GM19239 (cell line): ENCODE results near the gene OR4D2.
"Not testable (repeated sequence)": the region's sequence is repeated elsewhere in the genome, so short reads cannot be mapped to it uniquely, and the experiment has no call there.

Experiments used
- DNase-seq: peaks from one replicate; pipeline ENCODE4 v3.0.0; 2011; ENCODE audit warnings: low spot score; ENCODE audit not compliant: insufficient read length
- FAIRE-seq: peaks from 2 replicates; lab custom pipeline; 2011; peaks lifted over from hg19 to GRCh38; lab: Jason Lieb, UNC

The OR4D2 gene

GRCh38 chr17:58166682-58167081 is at the start of gene OR4D2:
Gene OR4D2 (plus strand): TSS chr17:58166982. CDS start chr17:58169656, 2,674 bp downstream.
- FAIRE-seq: no peak

GRCh38 chr17:58117382-58117781 is 49.4 kb upstream of the OR4D2 start:
- no peak for DNase-seq
- no peak for FAIRE-seq

More at GRCh38 chr17:58166682-58167081, at the start of gene OR4D2:
- no peak for DNase-seq

GRCh38 chr17:58119491-58119890 is 47.3 kb upstream of the OR4D2 start:
- FAIRE-seq: no peak
- no peak for DNase-seq

- DNase-seq (peak; percentile 16), FAIRE-seq (no peak)
These were observed 46.5 kb upstream of the OR4D2 start for GRCh38 chr17:58120195-58120822.

GRCh38 chr17:58121925-58122324 is 44.9 kb upstream of the OR4D2 start:
- no peak for FAIRE-seq
- no peak for DNase-seq

GRCh38 chr17:58127846-58128245 is 38.9 kb upstream of the OR4D2 start:
- FAIRE-seq (no peak), DNase-seq (no peak)

- DNase-seq, FAIRE-seq: not testable (repeated sequence)
These were observed 34.1 kb upstream of the OR4D2 start for GRCh38 chr17:58132697-58133096.

- DNase-seq (no peak), FAIRE-seq (no peak)
These were observed 30.0 kb upstream of the OR4D2 start for GRCh38 chr17:58136669-58137279.

- no peak for FAIRE-seq
These were observed 25.3 kb upstream of the OR4D2 start for GRCh38 chr17:58141505-58141904.

GRCh38 chr17:58143335-58143734 is 23.4 kb upstream of the OR4D2 start:
- not testable (repeated sequence) for DNase-seq

More at GRCh38 chr17:58141505-58141904, 25.3 kb upstream of the OR4D2 start:
- DNase-seq: no peak

GRCh38 chr17:58144801-58145200 is 22.0 kb upstream of the OR4D2 start:
- no peak for FAIRE-seq

More at GRCh38 chr17:58143335-58143734, 23.4 kb upstream of the OR4D2 start:
- FAIRE-seq: not testable (repeated sequence)

GRCh38 chr17:58147930-58148434 is 18.8 kb upstream of the OR4D2 start, which contains the start of gene OR4D1:
Gene OR4D1 (plus strand): TSS chr17:58148384. CDS start chr17:58155154, 6,770 bp downstream.
- no peak for DNase-seq
- no peak for FAIRE-seq

More at GRCh38 chr17:58144801-58145200, 22.0 kb upstream of the OR4D2 start:
- no peak for DNase-seq

- FAIRE-seq (no peak), DNase-seq (no peak)
These were observed 18.2 kb upstream of the OR4D2 start for GRCh38 chr17:58148609-58149008.

- FAIRE-seq (no peak), DNase-seq (no peak)
These were observed 16.4 kb upstream of the OR4D2 start for GRCh38 chr17:58150394-58150793.

- DNase-seq (no peak), FAIRE-seq (no peak)
These were observed 13.7 kb upstream of the OR4D2 start for GRCh38 chr17:58153046-58153445.

- FAIRE-seq (no peak), DNase-seq (no peak)
These were observed 13.1 kb upstream of the OR4D2 start for GRCh38 chr17:58153671-58154070.

GRCh38 chr17:58156839-58157803 is 9.7 kb upstream of the OR4D2 start:
- DNase-seq: no peak
- no peak for FAIRE-seq

- DNase-seq (no peak), FAIRE-seq (no peak)
These were observed 8.6 kb upstream of the OR4D2 start for GRCh38 chr17:58158181-58158580.

GRCh38 chr17:58161566-58161965 is 5.2 kb upstream of the OR4D2 start:
- DNase-seq (no peak), FAIRE-seq (no peak)

GRCh38 chr17:58165981-58166380 is 801 bp upstream of the OR4D2 start:
- DNase-seq: no peak
- no peak for FAIRE-seq
